NCI-H226 (cell line): ENCODE results near the gene METTL24.

Experiments
- DNase-seq: peaks from one replicate; pipeline ENCODE4 v3.0.0-alpha.2; 2015

Gene METTL24

DNA sequence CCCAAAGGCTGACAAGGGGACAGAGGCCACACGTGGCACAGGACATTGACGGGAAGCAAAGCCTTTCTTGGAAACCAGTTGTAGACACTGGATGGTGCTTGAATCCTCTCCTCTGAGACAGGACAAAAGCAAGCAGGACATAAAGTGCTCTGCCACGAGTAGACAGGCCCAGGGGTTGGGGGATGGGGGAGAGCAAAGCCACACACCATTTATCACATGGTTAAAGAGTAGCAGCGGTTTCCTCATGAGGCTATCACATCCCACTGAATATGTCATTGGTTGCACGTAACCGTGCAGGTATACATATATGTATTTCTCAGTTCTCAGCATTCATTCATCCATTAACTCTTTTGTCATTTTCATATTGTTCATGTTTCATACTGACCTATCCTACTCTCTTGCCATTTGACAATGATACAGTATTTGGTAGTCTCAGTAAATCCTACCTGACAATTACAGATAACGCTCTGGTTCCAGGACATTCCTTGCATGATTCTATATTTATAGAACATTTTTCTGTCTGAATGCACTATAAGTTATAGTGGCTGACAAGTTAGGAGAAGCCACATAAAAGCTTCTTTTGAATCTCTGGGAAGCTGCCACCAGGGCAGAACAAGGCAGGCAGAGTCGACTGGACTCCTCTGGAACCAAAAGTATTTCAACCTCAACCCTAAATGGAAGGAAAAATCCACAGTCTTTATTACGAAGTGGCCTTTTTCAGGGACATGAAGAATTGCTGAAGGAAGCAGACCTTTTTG is 23.5 kb downstream of the METTL24 start:
- no peak for DNase-seq

DNA sequence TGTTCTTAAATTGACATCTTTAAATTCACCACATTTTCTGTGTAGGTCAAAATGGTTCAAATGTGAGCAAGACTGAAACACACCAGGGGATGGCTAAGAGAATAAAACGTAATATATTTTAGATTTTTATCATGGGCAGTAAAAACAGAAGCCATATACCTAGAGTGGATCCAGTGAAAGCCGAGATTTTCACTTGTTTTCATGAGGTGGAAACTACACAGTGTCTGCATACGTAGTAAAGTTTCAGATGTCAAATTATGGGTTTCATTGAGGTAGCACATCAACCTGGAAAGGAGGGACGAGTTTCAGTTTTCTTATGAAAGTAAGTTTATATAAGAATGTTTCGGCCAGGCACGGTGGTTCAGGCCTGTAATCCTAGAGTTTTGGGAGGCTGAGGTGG is 25.9 kb downstream of the METTL24 start:
- DNase-seq: no peak

GRCh38 chr6:110331816-110332215 is 26.3 kb downstream of the METTL24 start:
- no peak for DNase-seq

- no peak for DNase-seq
Observed at GRCh38 chr6:110331390-110331789, 26.8 kb downstream of the METTL24 start.

- DNase-seq: no peak
Observed at GRCh38 chr6:110329714-110330436, 28.3 kb downstream of the METTL24 start.

DNA sequence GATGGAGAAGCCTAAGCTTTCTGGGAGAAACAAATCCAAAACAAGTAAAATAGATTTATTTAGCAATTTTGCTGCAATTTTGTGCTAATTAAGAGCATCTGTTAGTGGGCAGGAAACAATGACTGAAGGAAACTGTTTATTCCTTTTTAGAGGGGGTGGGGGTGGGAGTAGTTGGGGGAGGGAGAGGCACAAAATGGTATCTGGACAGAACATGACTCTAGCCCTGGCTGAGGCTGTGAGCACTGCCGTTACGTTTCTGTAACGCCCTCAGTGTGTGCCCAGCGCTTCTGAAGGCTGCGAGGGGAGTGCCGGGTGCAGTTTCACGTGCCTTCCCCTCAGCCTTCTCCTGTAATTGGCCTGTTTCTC is 28.8 kb downstream of the METTL24 start:
- no peak for DNase-seq

DNA sequence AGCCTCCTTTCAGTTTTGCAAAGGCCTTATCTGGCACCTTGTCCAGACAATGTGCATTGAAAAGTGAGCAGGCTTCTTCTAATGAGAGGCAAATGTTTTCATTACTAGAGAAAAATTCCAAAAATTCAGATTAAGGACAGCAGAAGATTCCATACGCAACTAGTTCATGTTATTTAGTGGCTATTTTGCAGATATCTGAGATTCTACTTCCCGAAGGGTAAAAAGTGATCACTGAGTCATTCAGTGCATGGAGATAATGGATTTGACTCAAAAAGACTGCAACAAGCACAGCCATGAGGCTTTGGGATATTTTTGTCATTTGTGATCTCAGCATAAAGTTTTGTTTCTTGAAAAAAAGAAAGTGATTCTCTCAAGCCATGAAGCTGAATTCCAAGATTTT is 29.9 kb downstream of the METTL24 start:
- peak; percentile 3 for DNase-seq

- DNase-seq: no peak
Observed at GRCh38 chr6:110327391-110327790, 30.8 kb downstream of the METTL24 start.

DNA sequence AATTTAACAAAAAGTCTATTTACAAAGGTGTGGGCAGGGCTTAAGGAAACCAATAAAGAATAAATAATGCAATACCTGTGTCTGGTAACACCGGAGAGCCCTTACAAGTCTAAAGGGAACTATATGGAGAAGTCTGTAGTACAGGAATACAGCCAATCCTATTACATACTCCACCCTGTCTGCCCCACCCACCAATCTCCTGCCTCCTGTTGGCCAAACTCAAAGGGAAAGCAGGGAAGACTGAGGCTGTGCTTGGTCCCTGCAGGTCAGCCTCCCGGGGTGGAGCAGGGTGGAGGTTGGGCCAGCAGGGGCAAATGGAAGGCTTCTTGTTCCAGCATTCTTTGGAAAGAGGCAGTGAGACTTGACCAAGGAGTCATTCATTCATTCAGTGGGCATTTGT is 31.5 kb downstream of the METTL24 start:
- DNase-seq: no peak

DNA sequence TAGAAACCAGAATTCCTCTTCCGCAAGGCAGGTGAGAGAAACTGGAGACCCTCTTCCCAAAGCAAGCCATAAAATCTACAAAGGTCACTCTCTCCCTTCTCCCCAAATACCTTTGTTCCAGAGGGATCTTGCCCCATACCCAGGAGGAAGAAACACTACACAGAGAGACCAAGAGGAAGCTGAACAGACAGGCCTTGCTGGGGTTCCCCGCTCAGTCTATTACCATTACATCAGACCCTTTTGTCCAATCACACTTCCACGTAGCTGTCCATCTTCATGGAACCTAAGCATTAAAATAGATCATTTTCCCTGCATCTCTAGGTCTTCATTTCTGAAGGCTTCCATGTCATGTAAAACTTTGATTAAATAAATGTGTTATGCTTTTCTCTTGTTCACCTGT is 32.1 kb downstream of the METTL24 start:
- no peak for DNase-seq

DNA sequence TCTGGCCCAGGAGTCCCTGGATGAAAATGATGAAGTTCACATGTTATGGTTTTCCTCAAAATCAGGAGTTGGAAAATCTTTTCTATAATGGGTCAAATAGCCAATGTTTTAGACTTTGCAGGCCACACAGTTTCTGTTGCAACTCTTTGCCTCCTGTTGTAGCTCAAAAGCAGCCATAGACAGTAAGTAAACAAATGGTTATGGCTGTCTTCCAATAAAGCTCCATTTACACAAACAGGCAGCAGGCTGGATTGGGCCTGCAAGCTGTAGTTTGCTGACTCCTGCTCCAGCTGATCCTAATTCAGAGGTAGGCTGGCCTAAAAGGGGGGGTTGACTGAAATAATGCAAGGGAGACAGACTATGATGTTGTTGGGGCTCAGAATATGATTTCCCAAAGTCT is 33.0 kb downstream of the METTL24 start:
- no peak for DNase-seq

- DNase-seq: no peak
Observed at GRCh38 chr6:110324548-110324947, 33.6 kb downstream of the METTL24 start.

DNA sequence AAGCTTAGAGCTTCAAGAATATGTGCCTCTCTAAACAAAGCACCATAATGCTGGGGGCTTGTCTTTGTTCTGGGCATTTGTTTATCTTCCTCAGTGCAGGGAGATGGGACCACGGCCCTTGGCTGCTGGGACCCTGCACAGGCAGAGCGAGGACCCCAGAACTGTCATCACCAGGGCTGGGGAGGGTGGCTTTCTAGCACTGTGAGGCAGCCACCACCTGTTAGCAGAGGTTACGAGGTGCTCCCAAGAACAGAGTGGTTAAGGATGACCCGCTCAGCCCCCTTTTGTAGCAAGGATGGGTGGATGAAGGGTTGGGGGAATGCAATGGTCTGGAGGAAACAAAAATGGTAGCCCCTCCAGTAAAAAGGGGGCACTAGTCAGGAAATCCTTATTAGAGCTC is 34.9 kb downstream of the METTL24 start:
- no peak for DNase-seq

DNA sequence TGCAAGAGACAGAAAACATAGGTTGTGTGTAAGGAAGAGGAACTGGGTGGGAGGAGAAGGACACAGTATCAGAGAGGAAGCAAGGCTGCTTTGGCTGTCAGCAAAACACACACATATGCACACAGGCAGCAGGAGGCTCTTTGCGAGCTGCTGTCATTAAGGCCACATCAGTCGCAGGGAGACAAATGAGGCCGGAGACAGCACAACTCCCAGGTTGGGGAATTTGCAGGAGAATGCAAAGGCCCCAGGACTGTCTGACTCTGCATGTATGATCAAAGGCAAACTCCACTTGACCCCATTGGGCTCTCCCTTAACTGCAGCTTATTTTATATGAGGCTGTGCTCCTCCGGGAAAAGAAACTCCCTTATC is 35.3 kb downstream of the METTL24 start:
- DNase-seq: no peak

- DNase-seq: no peak
Observed at GRCh38 chr6:110322151-110322873, 35.8 kb downstream of the METTL24 start.

- no peak for DNase-seq
Observed at GRCh38 chr6:110320307-110320706, 37.8 kb downstream of the METTL24 start.

- DNase-seq: no peak
Observed at GRCh38 chr6:110319843-110320242, 38.3 kb downstream of the METTL24 start.

GRCh38 chr6:110319381-110319780 is 38.8 kb downstream of the METTL24 start:
- DNase-seq: no peak

GRCh38 chr6:110318971-110319370 is 39.2 kb downstream of the METTL24 start:
- DNase-seq: no peak

GRCh38 chr6:110317646-110318045 is 40.5 kb downstream of the METTL24 start:
- DNase-seq: no peak

DNA sequence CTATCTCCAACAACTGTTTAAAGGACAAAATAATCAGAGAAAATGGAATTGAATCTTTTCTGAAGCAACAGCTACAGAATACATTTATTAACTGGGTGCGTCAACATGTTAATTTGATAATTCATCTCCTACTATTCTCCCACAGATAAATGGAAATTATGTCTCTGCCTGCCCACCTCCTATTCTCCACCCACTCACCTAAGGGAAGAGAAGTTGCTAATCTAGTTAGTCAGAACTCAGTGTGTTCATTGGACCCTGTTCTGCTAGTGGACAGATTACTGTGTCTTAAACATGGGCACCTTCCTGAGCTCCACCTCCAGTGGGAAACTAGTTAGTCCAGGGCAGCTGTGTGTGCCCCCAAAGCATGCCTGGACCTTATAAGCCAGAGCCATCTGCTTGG is 41.0 kb downstream of the METTL24 start:
- no peak for DNase-seq

- peak; percentile 40 for DNase-seq
Observed at GRCh38 chr6:110315869-110316398, 42.2 kb downstream of the METTL24 start.

DNA sequence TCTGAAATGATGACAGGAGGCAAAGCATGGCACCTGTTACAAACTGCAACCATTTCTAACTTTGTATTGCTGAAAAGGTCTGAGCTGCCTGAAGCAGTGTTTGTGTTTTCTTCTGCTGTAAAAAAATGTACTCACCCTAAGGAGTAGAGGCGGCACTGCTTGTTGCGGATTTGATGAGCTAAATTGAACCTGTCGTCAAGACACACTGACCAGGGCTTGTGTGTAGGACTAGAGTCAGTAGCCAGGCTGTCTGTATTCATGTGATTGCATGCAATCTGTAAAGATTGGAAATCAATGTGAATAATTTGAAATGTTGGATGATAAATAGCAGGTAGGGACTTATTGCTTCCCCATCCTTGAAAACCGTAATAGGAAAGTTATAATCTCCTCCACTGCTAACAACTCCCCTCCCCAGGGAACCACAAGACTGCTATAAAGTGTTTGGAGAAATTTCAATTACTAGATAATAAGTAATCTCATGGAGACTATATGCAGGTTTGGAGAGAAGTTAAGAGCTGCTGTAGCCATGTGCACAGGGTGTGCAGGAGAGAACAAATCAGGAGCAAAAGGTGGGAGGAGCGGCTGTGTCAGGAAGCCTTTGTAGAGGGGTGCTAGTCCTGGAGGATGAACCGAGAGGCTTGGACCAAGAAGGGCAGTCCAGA is 42.8 kb downstream of the METTL24 start:
- DNase-seq: peak; percentile 8
